CD4-positive, alpha-beta T cell treated with Interleukin-1 beta for 1 hour (primary cell): ENCODE data around the gene C1QTNF1.

ENCODE experiments used
- DNase-seq, 2 donors: peaks; one replicate each; pipeline ENCODE4 v3.0.0-alpha.2; 2020 to 2022

The C1QTNF1 gene

DNA sequence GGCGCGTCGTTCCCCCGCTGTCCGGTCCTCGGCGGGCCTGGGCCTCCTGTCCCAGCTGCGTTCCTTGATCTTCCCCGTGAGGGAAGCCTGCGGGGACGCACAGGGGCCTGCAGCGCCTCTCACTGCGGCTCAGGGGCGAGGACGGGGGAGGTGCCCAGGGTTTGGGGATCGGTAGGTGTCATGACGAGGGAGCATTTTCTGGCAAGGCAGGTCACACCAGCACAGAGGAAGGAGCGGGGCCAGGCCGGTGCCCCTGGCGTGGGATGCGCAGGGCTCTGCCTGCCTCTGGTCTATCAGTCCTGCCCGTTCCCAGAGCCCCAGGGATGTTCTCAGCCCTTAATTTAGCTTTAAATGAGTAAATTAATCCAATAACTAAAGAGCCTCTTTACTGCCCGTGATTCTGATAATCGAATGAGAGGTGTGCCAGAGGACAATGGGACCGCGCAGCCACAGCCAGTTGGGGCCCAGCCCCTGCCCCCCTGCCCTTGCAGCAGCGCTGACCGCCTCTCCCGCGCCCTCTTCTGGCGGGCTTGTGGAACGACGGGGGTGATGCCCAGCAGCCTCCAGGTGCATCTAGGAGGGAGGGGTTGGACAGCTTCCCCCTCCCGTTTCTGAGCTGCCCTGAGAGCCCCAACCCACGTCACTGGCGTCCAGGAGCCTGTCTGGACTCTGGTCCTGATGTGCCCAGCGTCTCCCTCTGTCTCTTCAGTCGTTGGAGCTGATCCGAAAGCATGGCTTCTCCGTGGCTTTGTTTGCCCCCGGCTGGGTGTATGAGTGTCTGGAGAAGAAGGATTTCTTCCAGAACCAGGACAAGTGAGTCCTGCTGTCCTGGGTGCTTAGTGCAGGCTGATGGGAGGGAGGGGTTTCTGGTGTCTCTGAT is 58.6 kb downstream of the C1QTNF1 start:
- DNase-seq, result peak; percentile 44 to 55

- DNase-seq, result no peak
These were observed 59.4 kb downstream of the C1QTNF1 start for GRCh38 chr17:79083191-79083971.

DNA sequence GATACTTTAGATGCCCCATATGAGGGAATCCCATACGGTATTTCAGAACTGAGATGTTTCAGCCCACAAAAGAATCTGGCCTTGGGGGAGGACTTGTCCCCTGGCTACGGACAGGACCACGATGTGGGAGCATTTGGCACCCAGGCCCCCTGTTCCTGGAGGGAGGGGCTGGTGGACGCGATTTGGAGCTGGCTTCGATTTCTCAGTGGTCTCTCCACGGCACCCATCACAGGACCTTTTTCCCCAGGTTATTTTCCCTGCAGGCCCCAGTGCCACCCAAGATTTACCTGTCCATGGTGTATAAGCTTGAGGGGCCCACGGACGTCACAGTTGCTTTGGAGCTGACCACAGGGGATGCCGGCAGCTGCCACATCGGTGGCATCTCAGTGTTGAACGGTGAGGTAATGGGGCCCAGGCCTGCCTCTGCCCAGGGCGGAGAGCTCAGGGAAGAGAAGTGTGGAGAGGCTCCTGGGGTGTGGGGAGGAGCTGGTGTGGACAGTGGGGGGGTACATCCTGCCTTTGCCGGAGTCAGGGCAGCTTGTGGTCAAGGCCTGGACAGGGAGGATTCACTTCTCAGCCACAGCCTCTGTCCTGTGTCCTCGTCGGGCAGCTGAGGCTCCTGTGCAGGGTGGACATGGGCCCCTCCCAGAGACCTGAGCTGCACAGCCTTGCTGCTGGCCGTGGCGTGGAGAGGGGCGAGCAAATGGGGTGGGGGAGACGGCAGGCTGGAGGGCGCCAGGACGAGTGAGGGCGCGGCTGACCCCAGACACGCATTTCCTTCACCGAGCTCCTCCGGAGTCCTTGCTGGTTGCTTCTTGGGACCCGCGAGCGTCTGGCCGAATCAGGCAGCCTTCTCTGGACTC is 60.6 kb downstream of the C1QTNF1 start:
- no peak for DNase-seq

DNA sequence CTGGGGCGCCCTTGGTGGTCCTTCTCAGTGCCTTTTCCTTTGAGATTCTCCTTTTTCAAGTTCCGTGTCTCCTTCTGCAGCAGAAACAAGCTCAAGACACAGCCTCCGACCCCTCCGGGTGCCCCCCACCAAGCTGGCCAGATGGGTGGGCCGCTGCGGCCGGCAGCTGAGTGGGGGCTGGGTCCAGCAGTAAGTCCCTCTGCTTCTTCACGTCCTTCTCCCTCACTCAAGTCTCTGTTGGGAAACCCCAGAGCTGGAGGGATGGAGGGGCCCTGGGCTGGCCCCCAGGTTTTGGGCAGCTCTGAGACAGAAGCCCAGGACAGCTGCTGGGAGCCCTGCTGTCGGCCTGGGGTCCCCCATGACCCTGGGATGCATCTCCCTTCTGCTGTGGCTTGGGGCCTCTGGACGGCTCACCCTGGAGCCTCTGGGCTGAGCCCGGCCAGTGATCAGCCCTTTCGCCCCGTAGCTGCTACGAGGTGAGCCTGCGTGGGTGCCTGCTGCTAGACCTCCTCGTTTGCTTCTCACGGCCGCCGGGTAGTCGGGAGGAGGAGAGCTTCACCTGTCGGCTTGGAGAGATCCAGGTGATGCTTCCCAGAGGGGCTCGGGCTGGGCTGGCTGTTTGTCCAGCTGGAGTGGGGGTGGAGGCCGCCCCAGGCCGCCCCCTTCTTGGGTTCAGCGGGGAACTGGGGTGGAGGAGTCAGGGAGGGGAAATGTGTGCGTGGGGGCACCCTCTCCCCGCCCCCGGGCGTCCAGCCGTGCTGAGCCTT is 61.4 kb downstream of the C1QTNF1 start:
- DNase-seq, result no peak

GRCh38 chr17:79085921-79086551 is 62.1 kb downstream of the C1QTNF1 start:
- no peak for DNase-seq

DNA sequence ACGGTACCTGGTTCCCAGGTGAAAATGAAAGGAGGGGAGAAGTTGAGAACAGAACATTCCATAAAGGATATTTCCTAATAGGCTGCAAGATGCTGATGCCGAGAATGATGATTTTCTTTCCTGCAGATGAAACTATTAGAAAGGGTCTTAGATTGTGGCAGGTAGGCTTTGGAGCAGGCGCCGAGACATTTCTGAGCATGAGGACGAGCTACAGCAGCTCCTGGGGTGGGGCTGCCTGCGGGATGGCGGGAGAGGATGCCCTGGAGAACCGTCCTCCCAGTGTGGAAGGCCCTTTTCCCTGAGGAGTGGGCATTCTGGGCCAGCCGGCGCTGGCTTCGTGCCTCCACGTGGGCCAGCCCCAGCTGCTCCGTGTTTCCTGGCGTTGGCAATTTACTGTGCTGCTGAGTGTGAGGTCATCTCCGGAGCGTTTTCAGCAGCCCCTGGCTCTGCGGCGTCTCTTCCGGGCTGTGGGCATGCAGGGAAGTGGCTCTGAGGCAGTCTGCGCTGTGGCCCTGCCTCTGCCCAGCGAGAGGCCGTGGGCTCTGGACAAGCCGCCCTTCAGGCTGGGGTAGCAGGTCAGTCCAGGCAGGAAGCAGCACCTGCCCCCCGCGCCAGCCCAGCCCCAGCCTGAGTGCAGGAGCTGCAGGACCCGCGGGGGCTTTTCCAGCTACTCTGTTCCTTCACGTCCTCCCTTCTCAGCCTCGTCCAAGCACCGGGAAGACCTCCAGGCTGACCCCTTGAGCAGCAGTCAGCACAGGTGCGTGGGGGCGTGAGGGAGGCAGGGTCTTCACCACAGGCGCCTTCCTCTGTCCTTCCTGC is 62.8 kb downstream of the C1QTNF1 start:
- DNase-seq, result no peak

- DNase-seq, result peak; percentile 67 to 76
These were observed 63.6 kb downstream of the C1QTNF1 start for GRCh38 chr17:79087428-79088143.

DNA sequence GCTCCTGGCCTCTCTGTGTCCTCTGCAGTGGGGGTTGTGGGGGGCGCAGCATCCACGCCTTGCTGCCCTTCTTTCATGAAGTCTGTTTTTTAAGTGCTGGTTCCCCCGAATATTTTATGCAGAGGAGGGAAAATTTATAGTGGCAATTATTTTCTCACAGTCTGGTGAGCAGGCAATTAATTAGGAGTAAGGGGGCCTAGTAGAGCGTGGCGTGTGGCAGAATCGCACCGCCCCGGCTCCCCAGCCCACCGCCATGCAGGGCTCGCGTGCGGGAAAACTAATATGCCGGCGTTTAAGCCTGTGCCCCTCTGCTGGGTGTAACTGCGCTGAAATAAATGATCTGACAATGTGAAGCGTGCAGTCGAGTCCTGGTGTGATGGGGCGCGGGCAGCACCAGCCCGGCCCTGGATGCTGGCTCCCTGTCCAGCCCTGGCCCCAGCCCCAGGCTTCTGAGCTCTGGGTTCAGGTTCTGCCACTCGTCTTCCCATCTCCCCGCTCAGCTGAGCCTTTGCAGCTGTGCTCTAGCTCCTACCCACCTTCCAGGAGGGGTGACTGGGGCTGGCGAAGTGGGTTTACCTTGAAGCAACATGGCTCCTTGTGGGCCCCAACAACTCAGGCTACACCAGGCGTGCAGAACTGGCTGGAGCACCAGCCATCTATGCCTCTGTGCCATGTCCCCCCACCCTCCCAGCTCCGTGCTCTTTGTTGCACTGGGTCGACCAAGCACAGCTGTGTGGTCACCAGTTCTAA is 64.5 kb downstream of the C1QTNF1 start:
- DNase-seq, result no peak

DNA sequence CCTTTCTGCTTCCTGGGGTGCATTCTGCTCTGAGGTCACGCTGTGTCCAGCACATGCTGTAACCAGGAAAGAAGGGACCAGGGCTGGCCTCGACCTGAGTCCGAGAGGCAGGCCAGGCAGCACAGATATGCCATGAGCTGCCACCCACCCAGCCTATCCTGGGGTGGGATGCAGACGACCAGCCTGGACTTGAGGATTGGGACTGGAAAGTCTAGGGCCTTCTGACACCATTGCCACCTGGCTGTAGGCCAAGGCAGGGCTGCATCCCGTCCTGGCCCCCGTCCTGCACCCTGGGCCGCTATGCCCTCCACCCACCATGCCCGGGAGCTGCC is 65.0 kb downstream of the C1QTNF1 start:
- DNase-seq, result no peak

DNA sequence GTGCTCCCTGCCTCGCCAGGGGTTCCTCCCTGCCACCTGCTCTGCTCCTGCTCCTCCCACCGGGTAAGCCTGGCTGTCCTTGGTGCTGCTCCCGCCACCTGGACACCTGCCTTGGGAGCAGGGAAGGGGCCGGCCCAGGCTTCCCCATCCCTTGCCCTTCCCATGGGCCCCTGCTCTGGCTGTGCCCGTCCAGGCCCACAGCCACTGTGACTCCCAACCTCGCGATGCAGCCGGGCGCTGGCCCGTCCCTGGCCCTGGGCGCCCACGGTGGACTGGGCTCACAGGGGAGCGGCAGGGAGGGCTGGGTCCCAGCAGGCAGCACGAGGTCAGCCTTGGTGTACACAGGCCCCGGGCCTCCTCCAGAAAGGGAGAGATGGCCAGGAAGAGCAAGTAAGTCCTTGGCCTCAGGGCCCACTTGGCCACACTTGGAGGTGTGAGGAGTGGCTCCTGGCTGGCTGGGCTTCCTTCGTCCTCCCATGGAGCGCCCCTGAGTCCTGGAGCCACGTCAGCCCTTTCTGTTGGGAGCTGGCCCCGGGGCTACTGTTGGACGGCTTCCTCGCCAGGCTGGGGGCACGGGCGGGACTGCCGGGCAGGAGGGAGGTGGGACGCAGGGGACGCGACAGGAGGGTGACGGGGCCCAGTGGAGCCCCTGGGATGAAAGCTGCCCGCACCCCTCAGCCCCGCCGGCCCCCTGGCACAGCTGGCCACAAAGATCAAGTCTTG is 65.9 kb downstream of the C1QTNF1 start:
- no peak for DNase-seq

DNA sequence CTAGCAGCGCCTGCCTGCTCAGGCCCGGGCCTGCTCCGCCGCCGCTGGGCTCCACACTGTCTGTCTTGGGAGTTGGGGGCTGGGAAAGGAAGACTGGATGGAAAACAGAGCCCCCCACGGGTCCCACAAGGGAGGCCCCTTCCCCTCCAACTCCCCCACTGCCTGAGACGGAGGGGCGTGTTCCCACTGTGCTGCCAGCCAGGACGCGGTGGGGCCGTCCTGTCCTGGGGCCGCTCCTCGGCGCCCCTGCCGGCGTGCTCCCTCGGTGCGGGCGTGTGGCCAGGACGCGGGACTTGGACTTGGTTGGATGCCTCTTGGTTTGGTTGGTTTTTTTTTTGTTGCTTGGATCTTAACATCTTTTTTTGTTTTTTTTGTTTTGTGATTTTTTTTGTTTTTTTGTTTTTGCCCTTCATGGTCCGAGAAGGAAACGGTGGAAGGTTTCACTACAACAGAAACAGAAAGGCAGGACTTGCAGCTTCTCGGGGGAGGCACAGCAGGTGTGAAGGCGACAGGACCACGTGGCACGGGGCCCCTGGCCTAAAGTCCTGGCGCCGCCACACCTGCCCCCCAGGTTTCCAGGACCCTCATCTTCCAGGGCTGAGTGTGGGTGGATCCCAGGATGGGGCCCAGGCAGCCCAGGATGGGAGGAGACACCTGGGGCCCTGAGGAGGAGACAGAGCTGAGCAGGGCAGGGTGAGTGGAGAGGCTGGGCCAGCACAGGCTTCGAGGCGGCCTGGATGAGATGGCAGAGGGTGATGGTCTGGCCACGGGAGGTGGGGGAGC is 66.7 kb downstream of the C1QTNF1 start:
- no peak for DNase-seq

DNA sequence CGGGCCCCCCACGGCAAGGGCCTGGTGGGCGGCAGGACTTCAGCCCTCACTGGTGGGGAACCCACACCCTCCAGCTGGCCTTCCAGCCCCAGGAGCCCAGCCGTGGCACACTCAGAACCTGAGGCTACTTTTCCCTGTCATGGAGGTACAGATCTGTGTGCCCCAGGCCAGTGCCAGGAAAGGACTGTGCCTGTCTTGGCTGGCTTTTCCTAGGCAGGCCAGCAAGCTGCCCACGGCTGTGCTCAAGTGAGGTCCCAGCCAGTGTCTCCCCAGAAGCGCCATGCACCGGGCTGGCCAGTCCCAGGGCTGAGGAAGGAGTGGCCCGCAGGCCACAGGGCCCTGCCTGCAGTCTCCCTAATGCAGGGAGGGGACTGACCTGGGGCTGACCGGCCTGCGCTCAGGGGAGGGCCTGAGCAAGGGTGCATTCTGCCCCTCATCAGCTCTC is 67.3 kb downstream of the C1QTNF1 start:
- no peak for DNase-seq

DNA sequence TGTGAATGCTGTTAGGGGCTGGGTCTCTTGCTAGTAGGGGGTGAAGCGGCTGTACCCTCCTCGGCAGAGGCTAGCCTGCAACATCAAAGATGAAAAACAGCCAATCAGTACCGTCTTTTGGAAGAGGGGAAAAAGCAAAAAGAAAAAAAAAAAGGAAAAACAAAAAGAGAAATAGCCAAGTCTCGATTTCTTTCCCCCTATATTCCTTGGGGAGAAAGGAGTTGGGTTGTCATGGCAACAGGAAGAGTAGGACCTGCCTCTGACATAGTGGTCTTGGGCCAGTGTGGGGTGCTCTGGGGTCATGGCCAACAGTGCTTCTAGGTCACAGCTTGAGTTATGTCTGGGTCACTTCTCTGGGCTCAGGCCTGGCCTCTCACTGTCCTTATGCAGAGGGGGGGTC is 68.6 kb downstream of the C1QTNF1 start:
- DNase-seq, result no peak

DNA sequence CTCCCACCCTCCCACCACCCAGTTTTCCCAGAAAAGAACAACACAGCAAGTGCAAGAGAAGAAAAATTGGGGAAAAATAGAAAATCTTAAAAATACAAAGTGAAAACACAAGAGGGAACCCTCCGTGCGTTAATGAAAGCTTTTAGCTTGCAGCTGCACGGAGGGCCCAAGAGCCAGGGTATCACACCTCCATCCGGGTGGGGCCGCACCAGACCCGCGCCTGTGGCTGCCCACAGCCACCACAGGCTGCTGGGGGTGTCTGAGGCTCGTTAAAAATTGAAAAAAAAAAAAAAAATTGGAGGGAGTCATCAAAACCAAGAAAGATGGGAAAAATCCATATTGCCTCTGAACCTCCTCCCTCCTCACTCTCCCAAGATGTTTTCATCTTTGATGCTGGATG is 69.3 kb downstream of the C1QTNF1 start:
- DNase-seq, result no peak

- DNase-seq, result no peak
These were observed 70.3 kb downstream of the C1QTNF1 start for GRCh38 chr17:79094261-79094660.

DNA sequence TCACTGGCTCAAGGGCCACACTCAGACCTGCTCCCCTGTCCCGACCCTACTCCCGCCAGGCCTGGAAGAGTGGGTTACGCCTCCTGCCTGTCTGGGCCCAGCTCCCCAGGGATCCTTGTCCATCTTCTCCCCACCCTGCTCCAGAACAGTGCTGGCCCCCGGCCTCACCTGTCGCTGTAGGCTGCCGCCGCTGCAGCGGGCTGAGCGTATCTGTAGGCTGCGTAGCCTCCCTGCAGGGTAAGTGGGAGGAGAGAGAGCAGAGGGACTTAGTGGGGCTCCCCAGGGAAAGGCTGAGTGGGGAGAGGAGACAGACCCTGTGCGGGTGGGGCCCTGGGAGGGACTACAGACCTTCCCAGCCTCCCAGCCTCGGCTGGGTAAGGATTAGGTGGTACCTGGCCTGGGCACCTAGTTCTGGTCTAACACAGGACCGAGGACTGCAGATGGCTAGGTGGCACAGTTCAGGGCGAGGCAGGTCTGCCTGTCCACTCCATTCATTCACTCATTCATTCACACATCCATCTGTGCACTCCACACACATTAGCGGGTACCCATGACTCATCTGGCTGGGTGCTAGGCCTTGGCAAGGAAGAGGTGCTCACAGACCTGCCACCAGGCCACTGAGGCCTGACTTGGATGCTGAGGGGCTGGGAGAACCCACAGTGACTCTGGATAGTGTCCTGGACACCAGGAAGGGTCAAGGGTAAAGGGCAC is 71.5 kb downstream of the C1QTNF1 start:
- DNase-seq, result no peak

GRCh38 chr17:79096477-79096876 is 72.5 kb downstream of the C1QTNF1 start:
- no peak for DNase-seq
